GM23338 (cell line): ENCODE measurements around the gene ELFN2. TPM values are rescaled to one million over a fixed set of nuclear protein-coding genes. Genes with fewer than 3 reads are reported as not detected.

Source experiments
- ATAC-seq: fragments of 200-7000 bp; cut with Tn5 transposase; 3 replicates; pipeline ENCODE4 v1.9.1; 2020
- DNase-seq: peaks from one replicate; pipeline ENCODE4 v3.0.0-alpha.2; 2015; ENCODE audit warnings: low spot score
- H2AFZ ChIP-seq: fragments of 200-600 bp; sonication (generic); 2 replicates; pipeline ENCODE4 v1.8.0; 2016; ENCODE audit warnings: antibody characterized with exemption, mild to moderate bottlenecking, moderate library complexity
- H3F3A ChIP-seq: fragments of 200-600 bp; sonication (generic); replicated peaks from 2 replicates; pipeline ENCODE4 v1.8.0; 2017; ENCODE audit warnings: antibody characterized with exemption, mixed run types, low read depth
- H3K27ac ChIP-seq: fragments of 200-600 bp; sonication (generic); 2 replicates; pipeline ENCODE4 v1.6.1; 2016; ENCODE audit warnings: low read depth
- H3K27me3 ChIP-seq: fragments of 200-600 bp; sonication (generic); 2 replicates; pipeline ENCODE4 v1.8.0; 2016; ENCODE audit warnings: mild to moderate bottlenecking, mixed run types, moderate library complexity; ENCODE audit not compliant: insufficient read depth
- H3K36me3 ChIP-seq: fragments of 200-600 bp; sonication (generic); 2 replicates; pipeline ENCODE4 v1.8.0; 2016; ENCODE audit warnings: mild to moderate bottlenecking; ENCODE audit not compliant: insufficient read depth
- H3K4me1 ChIP-seq: fragments of 200-600 bp; sonication (generic); 2 replicates; pipeline ENCODE4 v1.8.0; 2016; ENCODE audit warnings: mild to moderate bottlenecking, moderate library complexity; ENCODE audit not compliant: insufficient read depth
- H3K4me2 ChIP-seq: fragments of 200-600 bp; sonication (generic); 2 replicates; pipeline ENCODE4 v1.7.1; 2017; ENCODE audit warnings: mixed run types
- H3K4me3 ChIP-seq: fragments of 200-600 bp; sonication (generic); 2 replicates; pipeline ENCODE4 v1.6.1; 2016; ENCODE audit warnings: mixed run types
- H3K79me2 ChIP-seq: fragments of 200-600 bp; sonication (generic); replicated peaks from 2 replicates; pipeline ENCODE4 v1.8.0; 2017; ENCODE audit warnings: mild to moderate bottlenecking; ENCODE audit not compliant: insufficient read depth
- H3K9me2 ChIP-seq: fragments of 200-600 bp; sonication (generic); 2 replicates; pipeline ENCODE4 v1.8.0; 2017; ENCODE audit not compliant: insufficient read depth
- H4K20me1 ChIP-seq: fragments of 200-600 bp; sonication (generic); replicated peaks from 2 replicates; pipeline ENCODE4 v1.8.0; 2017; ENCODE audit warnings: mild to moderate bottlenecking; ENCODE audit not compliant: insufficient read depth
- H3K27ac Mint-ChIP-seq: 2 replicates; pipeline ENCODE4 v1.8.0; 2020; ENCODE audit warnings: inconsistent platforms, mild to moderate bottlenecking, moderate library complexity, mixed read lengths
- H3K27me3 Mint-ChIP-seq: 3 replicates; pipeline ENCODE4 v1.8.0; 2022; ENCODE audit warnings: low read depth, mild to moderate bottlenecking, moderate library complexity, mixed read lengths, inconsistent platforms; ENCODE audit not compliant: insufficient read depth, poor library complexity
- H3K36me3 Mint-ChIP-seq: 3 replicates; pipeline ENCODE4 v1.8.0; 2021; ENCODE audit warnings: low read depth, mild to moderate bottlenecking, inconsistent platforms, moderate library complexity, mixed read lengths
- H3K4me1 Mint-ChIP-seq: 3 replicates; pipeline ENCODE4 v1.8.0; 2020; ENCODE audit warnings: mild to moderate bottlenecking, inconsistent platforms, mixed read lengths
- H3K4me3 Mint-ChIP-seq: 3 replicates; pipeline ENCODE4 v1.8.0; 2021; ENCODE audit warnings: moderate library complexity, mild to moderate bottlenecking, inconsistent platforms, mixed read lengths
- H3K9me3 Mint-ChIP-seq: 3 replicates; pipeline ENCODE4 v1.8.0; 2020; ENCODE audit warnings: moderate library complexity, mild to moderate bottlenecking, inconsistent platforms, mixed read lengths
- CREB1 ChIP-seq: fragments of 250-450 bp; sonication (Bioruptor Pico); IDR thresholded peaks from 2 replicates; pipeline ENCODE4 v1.5.0; 2020; ENCODE audit warnings: low read depth, mild to moderate bottlenecking, moderate library complexity
- EZH2 ChIP-seq: fragments of 200-600 bp; sonication (generic); IDR thresholded peaks from one replicate; pipeline ENCODE4 v1.8.0; 2017; ENCODE audit warnings: antibody characterized with exemption, mild to moderate bottlenecking, low read depth; ENCODE audit not compliant: unreplicated experiment
- EZH2phosphoT487 ChIP-seq: fragments of 200-600 bp; sonication (generic); IDR thresholded peaks from one replicate; pipeline ENCODE4 v1.8.1; 2018; ENCODE audit warnings: antibody characterized with exemption; ENCODE audit not compliant: unreplicated experiment
- JUNB ChIP-seq: IDR thresholded peaks from one replicate; pipeline ENCODE4 v1.6.1; 2016; ENCODE audit warnings: antibody characterized with exemption; ENCODE audit not compliant: unreplicated experiment
- NANOG ChIP-seq: IDR thresholded peaks from 2 replicates; pipeline ENCODE4 v1.6.1; 2016; ENCODE audit warnings: antibody characterized with exemption, borderline replicate concordance
- POLR2AphosphoS5 ChIP-seq: IDR thresholded peaks from 2 replicates; pipeline ENCODE4 v1.6.1; 2016; ENCODE audit warnings: antibody characterized with exemption, low read depth
- STAT1 ChIP-seq: IDR thresholded peaks from one replicate; pipeline ENCODE4 v1.6.1; 2016; ENCODE audit warnings: antibody characterized with exemption; ENCODE audit not compliant: unreplicated experiment
- ZNF114 ChIP-seq: fragments of 250-450 bp; sonication (Bioruptor Pico); IDR thresholded peaks from 2 replicates; pipeline ENCODE4 v1.5.0; 2020; ENCODE audit warnings: mild to moderate bottlenecking, moderate library complexity
- ZNF331 ChIP-seq: fragments of 250-450 bp; sonication (Bioruptor Pico); IDR thresholded peaks from 2 replicates; pipeline ENCODE4 v1.5.0; 2020; ENCODE audit warnings: low read depth, mild to moderate bottlenecking, moderate library complexity
- polyA plus RNA-seq: library from polyadenylated mRNA; unstranded; fragments of >200 nt; fragmentation: Nextera tagmentation; extraction: Ambion mirVana; gene quantifications from 2 replicates; pipeline ENCODE4 v1.2.1, GENCODE V29; 2016
- total RNA-seq: library from RNA; depleted of rRNA; stranded (reverse); fragments of >200 nt; shearing (Covaris generic); gene quantifications from 2 replicates; pipeline ENCODE4 v1.2.3, GENCODE V29; 2014
- TF ChIP-seq, protein P1 (sequence below): fragments of 250-450 bp; sonication (Bioruptor Pico); IDR thresholded peaks from 2 replicates; pipeline ENCODE4 v1.5.0; 2020; ENCODE audit warnings: mild to moderate bottlenecking, moderate library complexity
- TF ChIP-seq, protein P2 (sequence below): IDR thresholded peaks from one replicate; pipeline ENCODE4 v1.6.1; 2018; ENCODE audit warnings: antibody characterized with exemption; ENCODE audit not compliant: unreplicated experiment
- TF ChIP-seq, protein P3 (sequence below), 2 experiments: fragments of 200-600 bp in 1 of 2; sonication (generic) in 1 of 2; conservative IDR thresholded peaks; 2 replicates each; pipeline versions ENCODE4 v1.5.1 to v1.6.1; 2016 to 2017; ENCODE audit warnings: antibody characterized with exemption in 2 of 2, low read depth in 2 of 2, mild to moderate bottlenecking in 2 of 2, moderate library complexity in 1 of 2
- TF ChIP-seq, protein P4 (sequence below): IDR thresholded peaks from 2 replicates; pipeline ENCODE4 v1.6.1; 2016; ENCODE audit warnings: antibody characterized with exemption

The ELFN2 gene
- total and polyA plus RNA-seq, 2 experiments from 2014 or later: 0.18 to 0.35 TPM

DNA sequence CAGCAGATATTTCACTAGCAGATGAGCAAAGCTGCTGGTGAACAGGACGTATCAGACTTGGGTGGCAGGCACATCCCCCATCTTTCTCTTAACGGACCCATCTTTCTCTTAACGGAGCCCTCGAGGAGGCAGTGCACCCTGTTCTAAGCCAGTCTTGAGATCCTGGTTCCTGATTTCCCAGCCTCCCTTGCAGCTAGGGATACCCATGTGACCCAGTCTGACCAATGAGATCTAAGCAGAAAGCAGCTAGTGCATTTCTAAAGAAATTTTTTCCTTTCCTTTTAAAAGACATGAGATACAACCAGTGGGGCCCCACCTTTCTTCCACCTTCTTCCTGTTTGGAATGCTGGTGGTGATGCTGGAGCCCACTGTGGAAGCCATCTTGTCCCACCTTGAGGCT, 13.6 kb upstream of the ELFN2 start:
- Histone ChIP-seq H2AFZ (no peak overlapping the region), H3K27ac (no peak overlapping the region), H3K4me3 (no peak overlapping the region), H3K27me3 (no peaks in the 10 kb centered on the region), H4K20me1 (no peaks in the 10 kb centered on the region), H3F3A (no peaks in the 10 kb centered on the region), H3K36me3 (no peaks in the 10 kb centered on the region), H3K9me2 (no peaks in the 10 kb centered on the region), H3K4me1 (no peaks in the 10 kb centered on the region), H3K79me2 (no peaks in the 10 kb centered on the region), H3K4me2 (no peak overlapping the region)
- TF ChIP-seq CREB1 (CRISPR knock-in tag): no peak
- TF ChIP-seq, protein P1, sequence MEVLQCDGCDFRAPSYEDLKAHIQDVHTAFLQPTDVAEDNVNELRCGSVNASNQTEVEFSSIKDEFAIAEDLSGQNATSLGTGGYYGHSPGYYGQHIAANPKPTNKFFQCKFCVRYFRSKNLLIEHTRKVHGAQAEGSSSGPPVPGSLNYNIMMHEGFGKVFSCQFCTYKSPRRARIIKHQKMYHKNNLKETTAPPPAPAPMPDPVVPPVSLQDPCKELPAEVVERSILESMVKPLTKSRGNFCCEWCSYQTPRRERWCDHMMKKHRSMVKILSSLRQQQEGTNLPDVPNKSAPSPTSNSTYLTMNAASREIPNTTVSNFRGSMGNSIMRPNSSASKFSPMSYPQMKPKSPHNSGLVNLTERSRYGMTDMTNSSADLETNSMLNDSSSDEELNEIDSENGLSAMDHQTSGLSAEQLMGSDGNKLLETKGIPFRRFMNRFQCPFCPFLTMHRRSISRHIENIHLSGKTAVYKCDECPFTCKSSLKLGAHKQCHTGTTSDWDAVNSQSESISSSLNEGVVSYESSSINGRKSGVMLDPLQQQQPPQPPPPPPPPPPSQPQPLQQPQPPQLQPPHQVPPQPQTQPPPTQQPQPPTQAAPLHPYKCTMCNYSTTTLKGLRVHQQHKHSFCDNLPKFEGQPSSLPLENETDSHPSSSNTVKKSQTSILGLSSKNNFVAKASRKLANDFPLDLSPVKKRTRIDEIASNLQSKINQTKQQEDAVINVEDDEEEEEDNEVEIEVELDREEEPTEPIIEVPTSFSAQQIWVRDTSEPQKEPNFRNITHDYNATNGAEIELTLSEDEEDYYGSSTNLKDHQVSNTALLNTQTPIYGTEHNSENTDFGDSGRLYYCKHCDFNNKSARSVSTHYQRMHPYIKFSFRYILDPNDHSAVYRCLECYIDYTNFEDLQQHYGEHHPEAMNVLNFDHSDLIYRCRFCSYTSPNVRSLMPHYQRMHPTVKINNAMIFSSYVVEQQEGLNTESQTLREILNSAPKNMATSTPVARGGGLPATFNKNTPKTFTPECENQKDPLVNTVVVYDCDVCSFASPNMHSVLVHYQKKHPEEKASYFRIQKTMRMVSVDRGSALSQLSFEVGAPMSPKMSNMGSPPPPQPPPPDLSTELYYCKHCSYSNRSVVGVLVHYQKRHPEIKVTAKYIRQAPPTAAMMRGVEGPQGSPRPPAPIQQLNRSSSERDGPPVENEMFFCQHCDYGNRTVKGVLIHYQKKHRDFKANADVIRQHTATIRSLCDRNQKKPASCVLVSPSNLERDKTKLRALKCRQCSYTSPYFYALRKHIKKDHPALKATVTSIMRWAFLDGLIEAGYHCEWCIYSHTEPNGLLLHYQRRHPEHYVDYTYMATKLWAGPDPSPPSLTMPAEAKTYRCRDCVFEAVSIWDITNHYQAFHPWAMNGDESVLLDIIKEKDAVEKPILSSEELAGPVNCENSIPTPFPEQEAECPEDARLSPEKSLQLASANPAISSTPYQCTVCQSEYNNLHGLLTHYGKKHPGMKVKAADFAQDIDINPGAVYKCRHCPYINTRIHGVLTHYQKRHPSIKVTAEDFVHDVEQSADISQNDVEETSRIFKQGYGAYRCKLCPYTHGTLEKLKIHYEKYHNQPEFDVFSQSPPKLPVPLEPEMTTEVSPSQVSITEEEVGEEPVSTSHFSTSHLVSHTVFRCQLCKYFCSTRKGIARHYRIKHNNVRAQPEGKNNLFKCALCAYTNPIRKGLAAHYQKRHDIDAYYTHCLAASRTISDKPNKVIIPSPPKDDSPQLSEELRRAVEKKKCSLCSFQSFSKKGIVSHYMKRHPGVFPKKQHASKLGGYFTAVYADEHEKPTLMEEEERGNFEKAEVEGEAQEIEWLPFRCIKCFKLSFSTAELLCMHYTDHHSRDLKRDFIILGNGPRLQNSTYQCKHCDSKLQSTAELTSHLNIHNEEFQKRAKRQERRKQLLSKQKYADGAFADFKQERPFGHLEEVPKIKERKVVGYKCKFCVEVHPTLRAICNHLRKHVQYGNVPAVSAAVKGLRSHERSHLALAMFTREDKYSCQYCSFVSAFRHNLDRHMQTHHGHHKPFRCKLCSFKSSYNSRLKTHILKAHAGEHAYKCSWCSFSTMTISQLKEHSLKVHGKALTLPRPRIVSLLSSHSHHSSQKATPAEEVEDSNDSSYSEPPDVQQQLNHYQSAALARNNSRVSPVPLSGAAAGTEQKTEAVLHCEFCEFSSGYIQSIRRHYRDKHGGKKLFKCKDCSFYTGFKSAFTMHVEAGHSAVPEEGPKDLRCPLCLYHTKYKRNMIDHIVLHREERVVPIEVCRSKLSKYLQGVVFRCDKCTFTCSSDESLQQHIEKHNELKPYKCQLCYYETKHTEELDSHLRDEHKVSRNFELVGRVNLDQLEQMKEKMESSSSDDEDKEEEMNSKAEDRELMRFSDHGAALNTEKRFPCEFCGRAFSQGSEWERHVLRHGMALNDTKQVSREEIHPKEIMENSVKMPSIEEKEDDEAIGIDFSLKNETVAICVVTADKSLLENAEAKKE: no peak
- no peak for TF ChIP-seq ZNF331
- TF ChIP-seq, protein P2, sequence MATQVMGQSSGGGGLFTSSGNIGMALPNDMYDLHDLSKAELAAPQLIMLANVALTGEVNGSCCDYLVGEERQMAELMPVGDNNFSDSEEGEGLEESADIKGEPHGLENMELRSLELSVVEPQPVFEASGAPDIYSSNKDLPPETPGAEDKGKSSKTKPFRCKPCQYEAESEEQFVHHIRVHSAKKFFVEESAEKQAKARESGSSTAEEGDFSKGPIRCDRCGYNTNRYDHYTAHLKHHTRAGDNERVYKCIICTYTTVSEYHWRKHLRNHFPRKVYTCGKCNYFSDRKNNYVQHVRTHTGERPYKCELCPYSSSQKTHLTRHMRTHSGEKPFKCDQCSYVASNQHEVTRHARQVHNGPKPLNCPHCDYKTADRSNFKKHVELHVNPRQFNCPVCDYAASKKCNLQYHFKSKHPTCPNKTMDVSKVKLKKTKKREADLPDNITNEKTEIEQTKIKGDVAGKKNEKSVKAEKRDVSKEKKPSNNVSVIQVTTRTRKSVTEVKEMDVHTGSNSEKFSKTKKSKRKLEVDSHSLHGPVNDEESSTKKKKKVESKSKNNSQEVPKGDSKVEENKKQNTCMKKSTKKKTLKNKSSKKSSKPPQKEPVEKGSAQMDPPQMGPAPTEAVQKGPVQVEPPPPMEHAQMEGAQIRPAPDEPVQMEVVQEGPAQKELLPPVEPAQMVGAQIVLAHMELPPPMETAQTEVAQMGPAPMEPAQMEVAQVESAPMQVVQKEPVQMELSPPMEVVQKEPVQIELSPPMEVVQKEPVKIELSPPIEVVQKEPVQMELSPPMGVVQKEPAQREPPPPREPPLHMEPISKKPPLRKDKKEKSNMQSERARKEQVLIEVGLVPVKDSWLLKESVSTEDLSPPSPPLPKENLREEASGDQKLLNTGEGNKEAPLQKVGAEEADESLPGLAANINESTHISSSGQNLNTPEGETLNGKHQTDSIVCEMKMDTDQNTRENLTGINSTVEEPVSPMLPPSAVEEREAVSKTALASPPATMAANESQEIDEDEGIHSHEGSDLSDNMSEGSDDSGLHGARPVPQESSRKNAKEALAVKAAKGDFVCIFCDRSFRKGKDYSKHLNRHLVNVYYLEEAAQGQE: no peak
- no peak for TF ChIP-seq ZNF114
- TF ChIP-seq, protein P3, sequence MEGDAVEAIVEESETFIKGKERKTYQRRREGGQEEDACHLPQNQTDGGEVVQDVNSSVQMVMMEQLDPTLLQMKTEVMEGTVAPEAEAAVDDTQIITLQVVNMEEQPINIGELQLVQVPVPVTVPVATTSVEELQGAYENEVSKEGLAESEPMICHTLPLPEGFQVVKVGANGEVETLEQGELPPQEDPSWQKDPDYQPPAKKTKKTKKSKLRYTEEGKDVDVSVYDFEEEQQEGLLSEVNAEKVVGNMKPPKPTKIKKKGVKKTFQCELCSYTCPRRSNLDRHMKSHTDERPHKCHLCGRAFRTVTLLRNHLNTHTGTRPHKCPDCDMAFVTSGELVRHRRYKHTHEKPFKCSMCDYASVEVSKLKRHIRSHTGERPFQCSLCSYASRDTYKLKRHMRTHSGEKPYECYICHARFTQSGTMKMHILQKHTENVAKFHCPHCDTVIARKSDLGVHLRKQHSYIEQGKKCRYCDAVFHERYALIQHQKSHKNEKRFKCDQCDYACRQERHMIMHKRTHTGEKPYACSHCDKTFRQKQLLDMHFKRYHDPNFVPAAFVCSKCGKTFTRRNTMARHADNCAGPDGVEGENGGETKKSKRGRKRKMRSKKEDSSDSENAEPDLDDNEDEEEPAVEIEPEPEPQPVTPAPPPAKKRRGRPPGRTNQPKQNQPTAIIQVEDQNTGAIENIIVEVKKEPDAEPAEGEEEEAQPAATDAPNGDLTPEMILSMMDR (conservative IDR thresholded peaks at IDR 0.05; ENCODE audit: low read depth in 2 of 2): no peak
- no peak for TF ChIP-seq EZH2
- no peak for TF ChIP-seq POLR2AphosphoS5
- no peak for TF ChIP-seq STAT1
- no peak for TF ChIP-seq JUNB
- TF ChIP-seq EZH2phosphoT487: no peak
- TF ChIP-seq, protein P4, sequence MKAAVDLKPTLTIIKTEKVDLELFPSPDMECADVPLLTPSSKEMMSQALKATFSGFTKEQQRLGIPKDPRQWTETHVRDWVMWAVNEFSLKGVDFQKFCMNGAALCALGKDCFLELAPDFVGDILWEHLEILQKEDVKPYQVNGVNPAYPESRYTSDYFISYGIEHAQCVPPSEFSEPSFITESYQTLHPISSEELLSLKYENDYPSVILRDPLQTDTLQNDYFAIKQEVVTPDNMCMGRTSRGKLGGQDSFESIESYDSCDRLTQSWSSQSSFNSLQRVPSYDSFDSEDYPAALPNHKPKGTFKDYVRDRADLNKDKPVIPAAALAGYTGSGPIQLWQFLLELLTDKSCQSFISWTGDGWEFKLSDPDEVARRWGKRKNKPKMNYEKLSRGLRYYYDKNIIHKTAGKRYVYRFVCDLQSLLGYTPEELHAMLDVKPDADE: no peak
- TF ChIP-seq NANOG: no peak
- DNase-seq (no peak), ATAC-seq (no peak)
- Mint-ChIP-seq H3K36me3 (no peaks in the 10 kb centered on the region), H3K27me3 (peaks cover 3% of the 10 kb centered on the region), H3K9me3 (peaks cover 9% of the 10 kb centered on the region), H3K4me1 (no peaks in the 10 kb centered on the region), H3K27ac (no peak overlapping the region), H3K4me3 (no peak overlapping the region)
